ENCODE measurements around the gene UCK2.
A peak's percentile ranks its signal among the peaks of the same experiment; 100 is the strongest.

Gene UCK2

DNA sequence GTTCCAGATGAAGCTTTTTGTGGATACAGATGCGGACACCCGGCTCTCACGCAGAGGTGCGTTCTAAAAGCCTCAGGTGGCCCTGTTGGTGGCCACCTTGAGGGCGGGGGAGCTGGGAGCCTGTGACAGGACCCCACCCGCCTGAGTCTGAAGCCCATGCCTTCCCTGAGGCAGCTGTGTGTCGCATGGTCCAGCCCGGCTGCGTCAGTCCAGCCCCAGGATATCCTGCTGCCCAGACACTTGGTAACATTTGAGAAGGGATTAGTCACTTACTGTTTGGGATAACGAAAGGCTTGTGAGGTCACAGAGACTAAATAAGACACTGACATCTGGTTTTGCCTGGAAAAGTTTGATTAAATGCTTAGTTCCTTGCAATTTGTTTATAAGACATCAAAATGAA, 68.9 kb downstream of the UCK2 start:
- TF ChIP-seq YY1 (IDR thresholded peaks at IDR 0.05; ENCODE audit: low read depth) (no peak), TAF1 (IDR thresholded peaks at IDR 0.05; ENCODE audit: low read depth) (no peak), EGR1 (IDR thresholded peaks at IDR 0.05) (no peak), EP300 (IDR thresholded peaks at IDR 0.05; ENCODE audit: borderline replicate concordance) (no peak), CREB1 (IDR thresholded peaks at IDR 0.05; ENCODE audit: low read depth) (no peak), ZBTB7A (IDR thresholded peaks at IDR 0.05; ENCODE audit: low read depth) (no peak), TEAD4 (IDR thresholded peaks at IDR 0.05) (no peak), FOXM1 (IDR thresholded peaks at IDR 0.05; ENCODE audit: borderline replicate concordance, low read depth) (no peak), CEBPB (IDR thresholded peaks at IDR 0.05) (no peak), TCF12 (IDR thresholded peaks at IDR 0.05; ENCODE audit: low read depth) (no peak), RAD21 (IDR thresholded peaks at IDR 0.05; ENCODE audit: low read depth) (no peak), NFIC (IDR thresholded peaks at IDR 0.05) (no peak)
- TF ChIP-seq, protein P1, sequence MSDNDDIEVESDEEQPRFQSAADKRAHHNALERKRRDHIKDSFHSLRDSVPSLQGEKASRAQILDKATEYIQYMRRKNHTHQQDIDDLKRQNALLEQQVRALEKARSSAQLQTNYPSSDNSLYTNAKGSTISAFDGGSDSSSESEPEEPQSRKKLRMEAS (IDR thresholded peaks at IDR 0.05), result no peak
- TF ChIP-seq, protein P2, sequence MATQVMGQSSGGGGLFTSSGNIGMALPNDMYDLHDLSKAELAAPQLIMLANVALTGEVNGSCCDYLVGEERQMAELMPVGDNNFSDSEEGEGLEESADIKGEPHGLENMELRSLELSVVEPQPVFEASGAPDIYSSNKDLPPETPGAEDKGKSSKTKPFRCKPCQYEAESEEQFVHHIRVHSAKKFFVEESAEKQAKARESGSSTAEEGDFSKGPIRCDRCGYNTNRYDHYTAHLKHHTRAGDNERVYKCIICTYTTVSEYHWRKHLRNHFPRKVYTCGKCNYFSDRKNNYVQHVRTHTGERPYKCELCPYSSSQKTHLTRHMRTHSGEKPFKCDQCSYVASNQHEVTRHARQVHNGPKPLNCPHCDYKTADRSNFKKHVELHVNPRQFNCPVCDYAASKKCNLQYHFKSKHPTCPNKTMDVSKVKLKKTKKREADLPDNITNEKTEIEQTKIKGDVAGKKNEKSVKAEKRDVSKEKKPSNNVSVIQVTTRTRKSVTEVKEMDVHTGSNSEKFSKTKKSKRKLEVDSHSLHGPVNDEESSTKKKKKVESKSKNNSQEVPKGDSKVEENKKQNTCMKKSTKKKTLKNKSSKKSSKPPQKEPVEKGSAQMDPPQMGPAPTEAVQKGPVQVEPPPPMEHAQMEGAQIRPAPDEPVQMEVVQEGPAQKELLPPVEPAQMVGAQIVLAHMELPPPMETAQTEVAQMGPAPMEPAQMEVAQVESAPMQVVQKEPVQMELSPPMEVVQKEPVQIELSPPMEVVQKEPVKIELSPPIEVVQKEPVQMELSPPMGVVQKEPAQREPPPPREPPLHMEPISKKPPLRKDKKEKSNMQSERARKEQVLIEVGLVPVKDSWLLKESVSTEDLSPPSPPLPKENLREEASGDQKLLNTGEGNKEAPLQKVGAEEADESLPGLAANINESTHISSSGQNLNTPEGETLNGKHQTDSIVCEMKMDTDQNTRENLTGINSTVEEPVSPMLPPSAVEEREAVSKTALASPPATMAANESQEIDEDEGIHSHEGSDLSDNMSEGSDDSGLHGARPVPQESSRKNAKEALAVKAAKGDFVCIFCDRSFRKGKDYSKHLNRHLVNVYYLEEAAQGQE (IDR thresholded peaks at IDR 0.05; ENCODE audit: low read depth), result no peak
- TF ChIP-seq, protein P3, sequence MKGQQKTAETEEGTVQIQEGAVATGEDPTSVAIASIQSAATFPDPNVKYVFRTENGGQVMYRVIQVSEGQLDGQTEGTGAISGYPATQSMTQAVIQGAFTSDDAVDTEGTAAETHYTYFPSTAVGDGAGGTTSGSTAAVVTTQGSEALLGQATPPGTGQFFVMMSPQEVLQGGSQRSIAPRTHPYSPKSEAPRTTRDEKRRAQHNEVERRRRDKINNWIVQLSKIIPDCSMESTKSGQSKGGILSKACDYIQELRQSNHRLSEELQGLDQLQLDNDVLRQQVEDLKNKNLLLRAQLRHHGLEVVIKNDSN (IDR thresholded peaks at IDR 0.05), result no peak

DNA sequence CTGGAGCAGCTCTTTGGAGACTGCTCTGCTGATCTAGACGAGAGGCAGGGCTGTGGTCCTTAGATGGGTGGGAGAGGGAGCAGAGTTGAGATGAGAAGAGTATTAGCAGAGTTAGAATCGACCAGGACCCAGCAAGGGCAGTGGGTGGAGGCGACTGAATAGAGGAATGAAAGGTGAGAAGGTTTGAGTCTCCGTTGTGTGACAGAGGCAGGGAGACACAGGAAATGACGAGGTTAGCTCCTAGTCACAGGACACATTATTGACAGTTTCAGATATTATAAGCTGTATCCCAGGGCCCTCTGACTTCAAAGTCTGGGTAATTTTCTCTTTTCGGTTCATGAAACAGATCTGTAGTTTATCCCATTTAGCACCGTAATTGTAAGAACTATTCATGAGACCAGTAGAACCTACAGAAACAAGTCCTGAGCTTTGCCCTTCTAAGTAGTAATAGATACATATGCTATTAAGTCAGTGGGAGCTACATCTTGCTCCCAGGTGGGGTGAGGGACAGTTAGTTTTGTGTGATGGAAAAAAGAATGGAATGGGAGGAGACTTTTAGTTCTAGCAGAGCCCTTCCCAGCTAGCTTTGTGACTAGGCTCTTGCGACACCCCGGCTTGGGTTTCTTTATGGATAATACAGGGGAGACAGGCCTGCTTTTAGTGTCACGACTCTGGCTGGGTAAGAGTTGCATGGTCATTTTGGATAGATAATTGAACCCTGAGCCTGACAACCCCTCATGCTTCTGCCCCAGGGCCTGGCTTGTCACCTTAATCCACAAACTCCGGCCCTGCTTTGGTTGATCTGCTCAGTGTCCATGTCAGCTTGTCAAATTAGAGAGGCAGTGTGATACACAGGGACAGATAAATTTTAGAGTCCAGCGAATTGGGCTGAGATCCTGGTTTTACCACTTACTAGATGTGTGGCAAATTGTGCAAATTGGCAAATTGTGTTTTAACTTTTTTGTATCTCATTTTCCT, 70.2 kb downstream of the UCK2 start:
- TF ChIP-seq YY1 (IDR thresholded peaks at IDR 0.05; ENCODE audit: low read depth) (no peak), CEBPB (IDR thresholded peaks at IDR 0.05) (peak; percentile 27; the same call in 1 of the 2 replicates)

DNA sequence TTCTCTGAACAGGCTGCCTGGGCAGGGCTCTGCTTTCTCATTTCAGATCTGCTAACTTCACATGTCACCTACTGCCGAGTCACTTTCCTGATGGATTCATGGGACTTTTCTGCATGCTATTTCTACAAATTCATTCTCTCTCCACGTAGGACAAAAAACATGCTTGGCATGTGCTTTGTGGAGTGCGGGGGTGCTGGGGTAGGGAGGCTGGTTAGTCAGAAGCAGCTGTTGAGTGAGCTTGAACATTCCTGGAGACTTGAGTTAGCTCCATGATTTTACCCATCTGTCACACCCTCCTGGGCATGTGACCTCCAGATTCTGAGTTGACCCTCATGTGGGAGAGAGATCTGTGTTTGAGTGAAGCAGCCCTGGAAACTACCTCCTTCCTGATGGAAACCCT, 71.4 kb downstream of the UCK2 start:
- TF ChIP-seq TEAD4 (IDR thresholded peaks at IDR 0.05), result peak; percentile 23; the same call in 1 of the 2 replicates
- TF ChIP-seq, protein P2 (IDR thresholded peaks at IDR 0.05; ENCODE audit: low read depth), result no peak

DNA sequence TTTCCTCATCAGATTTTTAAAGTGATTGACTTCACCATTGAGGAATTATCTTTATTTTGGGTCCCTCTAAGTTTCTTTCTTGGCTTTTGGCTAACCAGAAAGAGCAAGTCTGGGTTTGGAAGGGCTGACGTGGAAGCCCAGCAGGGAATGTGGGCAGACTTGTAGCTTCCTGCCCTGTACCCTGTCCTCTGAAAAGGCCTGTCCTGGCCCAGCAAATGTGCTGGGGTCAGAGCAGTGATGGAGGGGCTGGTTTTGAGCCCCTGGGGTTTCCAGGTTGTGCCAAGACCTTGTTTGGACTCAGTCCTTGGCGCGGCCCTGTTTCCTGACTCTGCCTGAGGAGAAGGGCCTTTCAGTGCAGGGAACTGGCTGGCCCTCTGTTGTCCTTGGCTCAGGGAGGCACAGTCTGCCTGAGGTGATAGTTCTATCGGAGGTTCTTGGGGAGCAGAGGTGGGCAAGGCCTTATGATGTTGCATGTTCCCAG, 72.1 kb downstream of the UCK2 start:
- no peak for TF ChIP-seq TEAD4 (IDR thresholded peaks at IDR 0.05)
- no peak for TF ChIP-seq RAD21 (IDR thresholded peaks at IDR 0.05; ENCODE audit: low read depth)
- TF ChIP-seq TCF12 (IDR thresholded peaks at IDR 0.05; ENCODE audit: low read depth), result no peak
- TF ChIP-seq, protein P3 (IDR thresholded peaks at IDR 0.05), result no peak
- no peak for TF ChIP-seq ZBTB7A (IDR thresholded peaks at IDR 0.05; ENCODE audit: low read depth)
- TF ChIP-seq, protein P2 (IDR thresholded peaks at IDR 0.05; ENCODE audit: low read depth), result no peak
- no peak for TF ChIP-seq EP300 (IDR thresholded peaks at IDR 0.05; ENCODE audit: borderline replicate concordance)
- no peak for TF ChIP-seq CREB1 (IDR thresholded peaks at IDR 0.05; ENCODE audit: low read depth)
- TF ChIP-seq TAF1 (IDR thresholded peaks at IDR 0.05; ENCODE audit: low read depth), result no peak
- TF ChIP-seq EGR1 (IDR thresholded peaks at IDR 0.05), result no peak
- no peak for TF ChIP-seq NFIC (IDR thresholded peaks at IDR 0.05)
